Tibial artery (tissue), 4 donors: ENCODE data around the gene SGCB.

Experiments used
- DNase-seq, 2 donors: peaks; one replicate each; pipeline ENCODE4 v3.0.0-alpha.2; 2019
- H3K27ac ChIP-seq, 2 donors: fragments of 200-600 bp; sonication (generic) in 1 of 2; 1 replicate in 1 of 2; 2 replicates in 1 of 2; pipeline ENCODE4 v1.5.1; 2018 to 2019; ENCODE audit warnings: mild to moderate bottlenecking in 1 of 2
- H3K27me3 ChIP-seq, 2 donors: fragments of 200-600 bp; sonication (generic) in 1 of 2; one replicate each; pipeline versions ENCODE4 v1.5.1 to v1.6.0; 2016 to 2019
- H3K36me3 ChIP-seq, 3 donors: fragments of 200-600 bp; sonication (generic) in 2 of 3; one replicate each; pipeline ENCODE4 v1.5.1; 2016 to 2019; ENCODE audit warnings: mild to moderate bottlenecking in 2 of 3
- H3K4me1 ChIP-seq, 4 donors: fragments of 200-600 bp; sonication (generic) in 2 of 4; 1 replicate in 3 of 4; 2 replicates in 1 of 4; pipeline ENCODE4 v1.5.1; 2016 to 2019
- H3K4me3 ChIP-seq, 2 donors: fragments of 200-600 bp; sonication (generic) in 1 of 2; 1 replicate in 1 of 2; 2 replicates in 1 of 2; pipeline ENCODE4 v1.5.1; 2018 to 2019; ENCODE audit warnings: mild to moderate bottlenecking in 2 of 2
- H3K9me3 ChIP-seq, 3 donors: fragments of 200-600 bp; sonication (generic) in 1 of 3; one replicate each; pipeline ENCODE4 v1.5.1; 2016 to 2019
- CTCF ChIP-seq, 2 experiments: fragments of 200-600 bp in 1 of 2; fragments of 450-650 bp in 1 of 2; IDR thresholded peaks; one replicate each; pipeline ENCODE4 v1.5.1; 2017 to 2019; ENCODE audit warnings: antibody characterized with exemption in 2 of 2, mild to moderate bottlenecking in 1 of 2, moderate library complexity in 1 of 2
- intact Hi-C: fragments of 100-400 bp; cut with DNase I; formaldehyde crosslinking; loops from one replicate; pipeline ENCODE4 v1.15.0; 2023; ENCODE audit warnings: low total_unique reads

Gene SGCB

GRCh38 chr4:52017814-52018213, 20.3 kb downstream of the SGCB start:
- Histone ChIP-seq H3K36me3 (peaks cover 9 to 22% (median 10%) of the 10 kb centered on the region in 3 donors), H3K4me3 (no peak overlapping the region), H3K27ac (no peak overlapping the region), H3K4me1 (no peaks in the 10 kb centered on the region), H3K27me3 (no peaks in the 10 kb centered on the region), H3K9me3 (no peaks in the 10 kb centered on the region)
- no peak for TF ChIP-seq CTCF (IDR thresholded peaks at IDR 0.05)
- no peak for DNase-seq
- intact Hi-C loops = no loop called here

GRCh38 chr4:52016981-52017380, 21.1 kb downstream of the SGCB start:
- intact Hi-C loops = no loop called here
- Histone ChIP-seq H3K27me3 (no peaks in the 10 kb centered on the region), H3K4me3 (no peak overlapping the region), H3K27ac (no peak overlapping the region), H3K4me1 (no peaks in the 10 kb centered on the region), H3K9me3 (no peaks in the 10 kb centered on the region), H3K36me3 (peaks cover 2 to 20% (median 4%) of the 10 kb centered on the region in 3 donors)
- DNase-seq = no peak
- no peak for TF ChIP-seq CTCF (IDR thresholded peaks at IDR 0.05)

GRCh38 chr4:52015366-52015765, 22.7 kb downstream of the SGCB start:
- Histone ChIP-seq H3K27ac (no peak overlapping the region), H3K36me3 (peaks cover 0 to 22% (median 9%) of the 10 kb centered on the region in 3 donors), H3K4me1 (no peaks in the 10 kb centered on the region), H3K27me3 (no peaks in the 10 kb centered on the region), H3K9me3 (no peaks in the 10 kb centered on the region), H3K4me3 (no peak overlapping the region)
- intact Hi-C loops = no loop called here
- TF ChIP-seq CTCF (IDR thresholded peaks at IDR 0.05) = no peak
- DNase-seq = no peak

- H3K4me3 ChIP-seq = no peak overlapping the region
- peaks cover 0 to 22% (median 13%) of the 10 kb centered on the region in 3 donors for H3K36me3 ChIP-seq
- DNase-seq = no peak
- intact Hi-C loops = no loop called here
- H3K4me1 ChIP-seq = no peaks in the 10 kb centered on the region
- TF ChIP-seq CTCF (IDR thresholded peaks at IDR 0.05) = no peak
- H3K9me3 ChIP-seq = no peaks in the 10 kb centered on the region
- H3K27me3 ChIP-seq = no peaks in the 10 kb centered on the region
- H3K27ac ChIP-seq = no peak overlapping the region
Measured at GRCh38 chr4:52014903-52015302, 23.2 kb downstream of the SGCB start.

GRCh38 chr4:52012651-52013050, 25.4 kb downstream of the SGCB start:
- TF ChIP-seq CTCF (IDR thresholded peaks at IDR 0.05) = no peak
- DNase-seq = no peak
- H3K4me3 ChIP-seq = no peak overlapping the region
- peaks cover 0 to 22% (median 13%) of the 10 kb centered on the region in 3 donors for H3K36me3 ChIP-seq
- no peaks in the 10 kb centered on the region for H3K4me1 ChIP-seq
- no peaks in the 10 kb centered on the region for H3K27me3 ChIP-seq
- intact Hi-C loops = no loop called here
- H3K9me3 ChIP-seq = no peaks in the 10 kb centered on the region
- no peak overlapping the region for H3K27ac ChIP-seq

- Histone ChIP-seq H3K4me3 (no peak overlapping the region), H3K36me3 (peaks cover 0 to 22% (median 13%) of the 10 kb centered on the region in 3 donors), H3K27ac (no peak overlapping the region), H3K27me3 (no peaks in the 10 kb centered on the region), H3K4me1 (no peaks in the 10 kb centered on the region), H3K9me3 (no peaks in the 10 kb centered on the region)
- no peak for TF ChIP-seq CTCF (IDR thresholded peaks at IDR 0.05)
- intact Hi-C loops = no loop called here
- DNase-seq = no peak
Measured at GRCh38 chr4:52010986-52011385, 27.1 kb downstream of the SGCB start.
